ENCODE data around the gene LRP2. TPM values are rescaled to one million over a fixed set of nuclear protein-coding genes. Genes with fewer than 3 reads are reported as not detected.

The LRP2 gene
- total and polyA plus RNA-seq, 10 of the 15 experiments (the other 5 are each of a cell fraction or from before 2014, with no cell fraction given): 0.01 to 0.19 (median 0.06) TPM; not detected in 5

DNA sequence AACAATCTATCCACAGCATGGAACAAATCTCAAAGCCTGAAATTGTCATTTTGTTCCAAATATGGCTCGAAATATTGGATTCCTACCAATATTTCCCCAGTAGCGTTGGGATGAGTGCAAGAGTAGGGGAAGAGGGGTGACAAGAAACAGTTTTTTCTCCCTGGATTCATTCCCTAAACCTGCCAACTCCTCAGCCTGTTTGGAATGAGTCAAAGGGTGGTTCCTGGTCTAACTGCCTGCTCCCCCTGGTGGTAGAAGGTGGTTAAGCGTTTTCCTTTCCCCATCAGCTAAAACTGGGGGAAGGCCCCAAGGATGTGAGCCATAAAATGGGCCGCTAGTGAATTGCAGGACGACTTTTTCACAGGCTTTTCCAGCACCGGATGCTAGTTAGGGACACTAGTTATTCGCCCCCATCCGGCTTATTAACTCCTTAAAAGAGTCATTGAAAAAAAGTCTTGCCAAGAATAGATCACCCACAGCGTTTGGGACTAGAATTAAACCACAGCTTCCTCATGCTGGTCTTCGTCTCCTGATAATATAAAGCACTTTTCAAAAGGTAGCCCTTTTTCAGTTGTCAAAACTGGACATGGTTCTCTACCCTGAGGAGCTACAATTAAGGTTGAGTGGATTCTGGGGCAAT, 220.5 kb downstream of the LRP2 start:
- Histone ChIP-seq H2AFZ (ENCODE audit: control insufficient read depth, low read depth, low read length) (no peak overlapping the region), H3K79me2 (ENCODE audit: control insufficient read depth, insufficient read depth, low read length) (no peaks in the 10 kb centered on the region), H3K4me2 (ENCODE audit: control insufficient read depth, insufficient read depth) (no peak overlapping the region), H3K27ac (ENCODE audit: control insufficient read depth, insufficient read depth) (no peak overlapping the region), H3K27me3 (replicated peaks in 1 of 2; ENCODE audit: control insufficient read depth in 2 of 2, insufficient read depth in 2 of 2, low read length in 1 of 2) (no peaks in the 10 kb centered on the region), H4K20me1 (ENCODE audit: control insufficient read depth, insufficient read depth) (no peaks in the 10 kb centered on the region), H3K36me3 (ENCODE audit: control insufficient read depth in 2 of 2, insufficient read depth in 2 of 2, low read length in 1 of 2) (no peaks in the 10 kb centered on the region), H3K4me3 (no peak overlapping the region), H3K9me3 (replicated peaks; ENCODE audit: control insufficient read depth, insufficient read depth, low read length) (no peaks in the 10 kb centered on the region), H3K9ac (ENCODE audit: control insufficient read depth, insufficient read depth, low read length) (no peak overlapping the region), H3K4me1 (ENCODE audit: control insufficient read depth, insufficient read depth, low read length) (no peaks in the 10 kb centered on the region)
- DNase-seq (ENCODE audit: low read depth, low spot score) (peak; percentile 7), FAIRE-seq (peak; percentile 97), ATAC-seq (peak; percentile 86)
- WGBS (ENCODE audit: insufficient coverage, insufficient replicate concordance, low lambda C conversion rate, missing lambda C conversion rate): 0% methylated on average over 10 of the region's 10 CpGs
- CTCF ChIA-PET: interaction anchor here (0.6 to 7.5 kb wide), 21 partner anchors 9 to 252 kb away, joined by 3 to 105 read pairs (median 4); no protein-coding TSS in a partner anchor
- BruUV-seq (replicated peaks): no TSS peak
- RAD21 ChIA-PET (ENCODE audit: unreplicated experiment): interaction anchor here (0.7 to 2.6 kb wide), 6 partner anchors 10 to 179 kb away, joined by 3 to 11 read pairs (median 3); no protein-coding TSS in a partner anchor
- in situ Hi-C loops (cut with MboI) (no loop called here), intact Hi-C loops (cut with micrococcal nuclease; ENCODE audit: unreplicated experiment) (loop anchor here (2.0 to 10.0 kb wide), 2 partner anchors 181 to 253 kb away; no protein-coding TSS in a partner anchor)
- POLR2A ChIA-PET: no interaction called here
- SMC1A ChIA-PET (ENCODE audit: uncharacterized antibody, unreplicated experiment): interaction anchor here (0.5 to 2.0 kb wide), 13 partner anchors 8 to 776 kb away, joined by 3 to 6 read pairs (median 4); no protein-coding TSS in a partner anchor
- no peak for TF ChIP-seq EP300 (IDR thresholded peaks at IDR 0.05; ENCODE audit: borderline replicate concordance in 1 of 2, control insufficient read depth in 1 of 2, low read depth in 2 of 2, low read length in 2 of 2)
- TF ChIP-seq, protein P1, sequence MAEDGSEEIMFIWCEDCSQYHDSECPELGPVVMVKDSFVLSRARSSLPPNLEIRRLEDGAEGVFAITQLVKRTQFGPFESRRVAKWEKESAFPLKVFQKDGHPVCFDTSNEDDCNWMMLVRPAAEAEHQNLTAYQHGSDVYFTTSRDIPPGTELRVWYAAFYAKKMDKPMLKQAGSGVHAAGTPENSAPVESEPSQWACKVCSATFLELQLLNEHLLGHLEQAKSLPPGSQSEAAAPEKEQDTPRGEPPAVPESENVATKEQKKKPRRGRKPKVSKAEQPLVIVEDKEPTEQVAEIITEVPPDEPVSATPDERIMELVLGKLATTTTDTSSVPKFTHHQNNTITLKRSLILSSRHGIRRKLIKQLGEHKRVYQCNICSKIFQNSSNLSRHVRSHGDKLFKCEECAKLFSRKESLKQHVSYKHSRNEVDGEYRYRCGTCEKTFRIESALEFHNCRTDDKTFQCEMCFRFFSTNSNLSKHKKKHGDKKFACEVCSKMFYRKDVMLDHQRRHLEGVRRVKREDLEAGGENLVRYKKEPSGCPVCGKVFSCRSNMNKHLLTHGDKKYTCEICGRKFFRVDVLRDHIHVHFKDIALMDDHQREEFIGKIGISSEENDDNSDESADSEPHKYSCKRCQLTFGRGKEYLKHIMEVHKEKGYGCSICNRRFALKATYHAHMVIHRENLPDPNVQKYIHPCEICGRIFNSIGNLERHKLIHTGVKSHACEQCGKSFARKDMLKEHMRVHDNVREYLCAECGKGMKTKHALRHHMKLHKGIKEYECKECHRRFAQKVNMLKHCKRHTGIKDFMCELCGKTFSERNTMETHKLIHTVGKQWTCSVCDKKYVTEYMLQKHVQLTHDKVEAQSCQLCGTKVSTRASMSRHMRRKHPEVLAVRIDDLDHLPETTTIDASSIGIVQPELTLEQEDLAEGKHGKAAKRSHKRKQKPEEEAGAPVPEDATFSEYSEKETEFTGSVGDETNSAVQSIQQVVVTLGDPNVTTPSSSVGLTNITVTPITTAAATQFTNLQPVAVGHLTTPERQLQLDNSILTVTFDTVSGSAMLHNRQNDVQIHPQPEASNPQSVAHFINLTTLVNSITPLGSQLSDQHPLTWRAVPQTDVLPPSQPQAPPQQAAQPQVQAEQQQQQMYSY (CRISPR knock-in tag; IDR thresholded peaks at IDR 0.05): no peak
- no peak for TF ChIP-seq TAF1 (IDR thresholded peaks at IDR 0.05; ENCODE audit: borderline replicate concordance, low read depth, low read length)
- TF ChIP-seq POLR2AphosphoS2 (IDR thresholded peaks at IDR 0.05; ENCODE audit: low read depth, low read length): no peak
- TF ChIP-seq RAD21 (IDR thresholded peaks at IDR 0.05; ENCODE audit: insufficient read depth, low read depth, low read length): peak; percentile 58
- TF ChIP-seq GATAD2B (conservative IDR thresholded peaks at IDR 0.05; ENCODE audit: low read depth): no peak
- TF ChIP-seq IRF4 (IDR thresholded peaks at IDR 0.05; ENCODE audit: low read depth, low read length): 0 out of 2 replicates have a peak, but pooled peaks have one; percentile 10
- TF ChIP-seq TCF12 (IDR thresholded peaks at IDR 0.05; ENCODE audit: low read depth, low read length): no peak
- peak; percentile 68 for TF ChIP-seq SMC3 (IDR thresholded peaks at IDR 0.05; ENCODE audit: borderline replicate concordance, low read length)
- no peak for TF ChIP-seq CBX5 (IDR thresholded peaks at IDR 0.05; ENCODE audit: low read depth)
- peak; percentile 18; the same call in 1 of the 2 replicates for TF ChIP-seq YY1 (IDR thresholded peaks at IDR 0.05; ENCODE audit: low read depth, low read length)
- TF ChIP-seq, protein P2, sequence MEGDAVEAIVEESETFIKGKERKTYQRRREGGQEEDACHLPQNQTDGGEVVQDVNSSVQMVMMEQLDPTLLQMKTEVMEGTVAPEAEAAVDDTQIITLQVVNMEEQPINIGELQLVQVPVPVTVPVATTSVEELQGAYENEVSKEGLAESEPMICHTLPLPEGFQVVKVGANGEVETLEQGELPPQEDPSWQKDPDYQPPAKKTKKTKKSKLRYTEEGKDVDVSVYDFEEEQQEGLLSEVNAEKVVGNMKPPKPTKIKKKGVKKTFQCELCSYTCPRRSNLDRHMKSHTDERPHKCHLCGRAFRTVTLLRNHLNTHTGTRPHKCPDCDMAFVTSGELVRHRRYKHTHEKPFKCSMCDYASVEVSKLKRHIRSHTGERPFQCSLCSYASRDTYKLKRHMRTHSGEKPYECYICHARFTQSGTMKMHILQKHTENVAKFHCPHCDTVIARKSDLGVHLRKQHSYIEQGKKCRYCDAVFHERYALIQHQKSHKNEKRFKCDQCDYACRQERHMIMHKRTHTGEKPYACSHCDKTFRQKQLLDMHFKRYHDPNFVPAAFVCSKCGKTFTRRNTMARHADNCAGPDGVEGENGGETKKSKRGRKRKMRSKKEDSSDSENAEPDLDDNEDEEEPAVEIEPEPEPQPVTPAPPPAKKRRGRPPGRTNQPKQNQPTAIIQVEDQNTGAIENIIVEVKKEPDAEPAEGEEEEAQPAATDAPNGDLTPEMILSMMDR (IDR thresholded peaks at IDR 0.05 in 2 of 3, conservative IDR thresholded peaks at IDR 0.05 in 1 of 3; ENCODE audit: control insufficient read depth in 2 of 3, extremely low read depth in 1 of 3, insufficient read depth in 1 of 3, low read depth in 3 of 3, low read length in 3 of 3): peak; percentile 85 to 94 (median 86)
- TF ChIP-seq KAT2A (conservative IDR thresholded peaks at IDR 0.05; ENCODE audit: control insufficient read depth, low read depth, low read length): no peak
- TF ChIP-seq ZNF274 (IDR thresholded peaks at IDR 0.05; ENCODE audit: insufficient read depth, insufficient read length): no peak
- no peak for TF ChIP-seq CREM (IDR thresholded peaks at IDR 0.05; ENCODE audit: low read depth)
- TF ChIP-seq NBN (IDR thresholded peaks at IDR 0.05): no peak
- TF ChIP-seq SREBF1 (IDR thresholded peaks at IDR 0.05; ENCODE audit: low read length): no peak
- TF ChIP-seq MYC (IDR thresholded peaks at IDR 0.05; ENCODE audit: insufficient read depth, insufficient read length, insufficient replicate concordance, low read length, severe bottlenecking): no peak
- TF ChIP-seq SRF (IDR thresholded peaks at IDR 0.05; ENCODE audit: low read depth in 2 of 2, low read length in 2 of 2): no peak
- TF ChIP-seq BCL11A (IDR thresholded peaks at IDR 0.05; ENCODE audit: low read depth, low read length): no peak

All from GM12878 (cell line).